ENCODE results near the gene RERE.

DNA sequence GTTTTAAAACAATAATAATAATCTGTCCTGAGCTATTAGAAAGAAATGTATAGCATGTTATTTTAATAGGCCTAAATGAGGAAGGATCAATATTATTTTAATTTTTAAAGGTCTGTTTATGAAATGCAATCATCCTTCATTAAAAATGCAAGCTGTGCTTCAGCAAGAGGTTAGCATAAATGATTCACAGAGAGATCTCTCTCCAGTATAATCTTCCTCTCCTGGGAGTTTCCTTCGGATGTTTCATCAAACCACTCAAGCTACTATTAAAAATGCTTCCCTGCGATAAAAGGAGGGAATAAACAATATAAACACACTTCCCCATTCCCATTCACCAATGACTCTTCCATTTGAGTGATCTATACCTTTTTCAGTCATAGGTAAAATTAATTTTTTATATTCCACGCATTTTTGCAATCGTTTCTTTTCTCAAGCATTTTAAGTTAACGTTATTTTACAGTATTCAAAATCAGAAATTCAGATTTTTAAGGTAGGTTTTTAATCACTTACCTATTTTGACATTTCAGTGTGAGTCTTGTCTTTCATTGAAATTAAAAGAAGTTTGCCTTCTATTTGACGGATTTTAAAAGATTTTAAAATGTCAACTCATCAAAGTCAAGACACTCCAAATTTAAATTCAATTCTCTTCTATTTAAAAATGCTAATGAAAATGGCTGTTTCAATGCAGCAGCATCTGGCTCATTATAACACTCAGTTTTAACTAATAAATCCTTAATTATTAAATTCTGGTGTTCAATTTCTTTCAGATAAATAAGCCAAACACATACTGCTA lies 64.3 kb downstream of the RERE start:
- TF ChIP-seq, protein P1, sequence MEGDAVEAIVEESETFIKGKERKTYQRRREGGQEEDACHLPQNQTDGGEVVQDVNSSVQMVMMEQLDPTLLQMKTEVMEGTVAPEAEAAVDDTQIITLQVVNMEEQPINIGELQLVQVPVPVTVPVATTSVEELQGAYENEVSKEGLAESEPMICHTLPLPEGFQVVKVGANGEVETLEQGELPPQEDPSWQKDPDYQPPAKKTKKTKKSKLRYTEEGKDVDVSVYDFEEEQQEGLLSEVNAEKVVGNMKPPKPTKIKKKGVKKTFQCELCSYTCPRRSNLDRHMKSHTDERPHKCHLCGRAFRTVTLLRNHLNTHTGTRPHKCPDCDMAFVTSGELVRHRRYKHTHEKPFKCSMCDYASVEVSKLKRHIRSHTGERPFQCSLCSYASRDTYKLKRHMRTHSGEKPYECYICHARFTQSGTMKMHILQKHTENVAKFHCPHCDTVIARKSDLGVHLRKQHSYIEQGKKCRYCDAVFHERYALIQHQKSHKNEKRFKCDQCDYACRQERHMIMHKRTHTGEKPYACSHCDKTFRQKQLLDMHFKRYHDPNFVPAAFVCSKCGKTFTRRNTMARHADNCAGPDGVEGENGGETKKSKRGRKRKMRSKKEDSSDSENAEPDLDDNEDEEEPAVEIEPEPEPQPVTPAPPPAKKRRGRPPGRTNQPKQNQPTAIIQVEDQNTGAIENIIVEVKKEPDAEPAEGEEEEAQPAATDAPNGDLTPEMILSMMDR (IDR thresholded peaks at IDR 0.05): no peak
- TF ChIP-seq POLR2A (IDR thresholded peaks at IDR 0.05): no peak

All from thyroid gland (tissue), 4 donors.